Measurements from ENCODE around the gene S100A8. TPM values are rescaled to one million over a fixed set of nuclear protein-coding genes. Genes with fewer than 3 reads are reported as not detected.
A peak's percentile ranks its signal among the peaks of the same experiment; 100 is the strongest.
"Not testable (repeated sequence)": the region's sequence is repeated elsewhere in the genome, so short reads cannot be mapped to it uniquely, and the experiment has no call there.

S100A8 gene
- total RNA-seq, 1 donor from 2014 or later, result not detected

- DNase-seq, result no peak
Measured at GRCh38 chr1:153360592-153361479, 30.0 kb downstream of the S100A8 start.

GRCh38 chr1:153360190-153360589 lies 30.7 kb downstream of the S100A8 start:
- DNase-seq, result no peak

GRCh38 chr1:153359241-153359640 lies 31.6 kb downstream of the S100A8 start:
- no peak for DNase-seq

GRCh38 chr1:153358691-153358975 lies 32.2 kb downstream of the S100A8 start:
- DNase-seq, result no peak

- no peak for DNase-seq
Measured at GRCh38 chr1:153357853-153358690, 32.8 kb downstream of the S100A8 start, which contains the start of gene S100A9. Gene S100A9, plus strand, starts transcription at chr1:153357854. Its CDS starts 430 bp downstream, at chr1:153358284.

GRCh38 chr1:153357076-153357852 lies 33.6 kb downstream of the S100A8 start:
- no peak for DNase-seq

GRCh38 chr1:153356392-153357075 lies 34.3 kb downstream of the S100A8 start:
- DNase-seq, result no peak

- DNase-seq, result peak; percentile 64
Measured at GRCh38 chr1:153355445-153356071, 35.3 kb downstream of the S100A8 start.

GRCh38 chr1:153354515-153355193 lies 36.2 kb downstream of the S100A8 start:
- no peak for DNase-seq

- DNase-seq, result peak; percentile 18
Measured at GRCh38 chr1:153353226-153353947, 37.5 kb downstream of the S100A8 start.

- peak; percentile 75 for DNase-seq
Measured at GRCh38 chr1:153352523-153352922, 38.4 kb downstream of the S100A8 start.

GRCh38 chr1:153350321-153350957 lies 40.4 kb downstream of the S100A8 start:
- no peak for DNase-seq

- no peak for DNase-seq
Measured at GRCh38 chr1:153349363-153350320, 41.2 kb downstream of the S100A8 start.

GRCh38 chr1:153348511-153349362 lies 42.1 kb downstream of the S100A8 start, which contains the start of gene PGLYRP4:
Gene PGLYRP4, minus strand, starts transcription at chr1:153348841. Its CDS starts 909 bp downstream, at chr1:153347932.
- no peak for DNase-seq

- no peak for DNase-seq
Measured at GRCh38 chr1:153347856-153348255, 43.0 kb downstream of the S100A8 start.

GRCh38 chr1:153347049-153347448 lies 43.8 kb downstream of the S100A8 start:
- DNase-seq, result not testable (repeated sequence)

GRCh38 chr1:153346077-153346723 lies 44.7 kb downstream of the S100A8 start:
- no peak for DNase-seq

All from dermis blood vessel endothelial cell (primary cell).